ENCODE measurements around the gene PDZRN3.

The PDZRN3 gene

DNA sequence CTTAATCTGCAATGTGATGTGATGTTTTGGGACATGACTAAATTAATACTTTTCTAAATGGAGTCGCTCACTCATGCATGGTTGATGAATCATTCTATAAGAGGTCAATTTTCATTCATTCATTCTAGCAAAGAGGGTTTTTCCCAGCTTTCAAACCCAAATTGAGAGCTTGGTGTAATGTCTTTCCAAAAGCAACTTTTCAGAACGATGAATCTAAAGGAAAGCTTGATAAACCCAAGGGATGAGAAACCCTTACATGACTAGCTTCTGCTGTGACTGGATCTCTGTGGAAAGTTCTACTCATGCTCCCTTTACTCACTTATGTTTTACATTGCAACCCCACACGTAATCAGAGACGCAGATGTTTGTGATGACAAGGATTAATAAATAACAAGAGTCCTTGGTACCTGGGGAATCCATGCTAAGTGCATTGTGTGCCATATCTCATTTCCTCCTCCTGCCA is 47.7 kb downstream of the PDZRN3 start:
- TF ChIP-seq POLR2AphosphoS5 (IDR thresholded peaks at IDR 0.05; ENCODE audit: low read depth): no peak
- no peak for TF ChIP-seq REST (IDR thresholded peaks at IDR 0.05; ENCODE audit: insufficient replicate concordance, low read depth)
- no peak for TF ChIP-seq SPI1 (IDR thresholded peaks at IDR 0.05; ENCODE audit: borderline replicate concordance, low read depth)
- TF ChIP-seq, protein P1, sequence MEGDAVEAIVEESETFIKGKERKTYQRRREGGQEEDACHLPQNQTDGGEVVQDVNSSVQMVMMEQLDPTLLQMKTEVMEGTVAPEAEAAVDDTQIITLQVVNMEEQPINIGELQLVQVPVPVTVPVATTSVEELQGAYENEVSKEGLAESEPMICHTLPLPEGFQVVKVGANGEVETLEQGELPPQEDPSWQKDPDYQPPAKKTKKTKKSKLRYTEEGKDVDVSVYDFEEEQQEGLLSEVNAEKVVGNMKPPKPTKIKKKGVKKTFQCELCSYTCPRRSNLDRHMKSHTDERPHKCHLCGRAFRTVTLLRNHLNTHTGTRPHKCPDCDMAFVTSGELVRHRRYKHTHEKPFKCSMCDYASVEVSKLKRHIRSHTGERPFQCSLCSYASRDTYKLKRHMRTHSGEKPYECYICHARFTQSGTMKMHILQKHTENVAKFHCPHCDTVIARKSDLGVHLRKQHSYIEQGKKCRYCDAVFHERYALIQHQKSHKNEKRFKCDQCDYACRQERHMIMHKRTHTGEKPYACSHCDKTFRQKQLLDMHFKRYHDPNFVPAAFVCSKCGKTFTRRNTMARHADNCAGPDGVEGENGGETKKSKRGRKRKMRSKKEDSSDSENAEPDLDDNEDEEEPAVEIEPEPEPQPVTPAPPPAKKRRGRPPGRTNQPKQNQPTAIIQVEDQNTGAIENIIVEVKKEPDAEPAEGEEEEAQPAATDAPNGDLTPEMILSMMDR (IDR thresholded peaks at IDR 0.05; ENCODE audit: insufficient read depth, low read length): no peak
- TF ChIP-seq GABPA (IDR thresholded peaks at IDR 0.05; ENCODE audit: low read depth): no peak

GRCh38 chr3:73575953-73576352 is 48.8 kb downstream of the PDZRN3 start:
- Histone ChIP-seq H3K27ac (replicated peaks) (no peak overlapping the region), H3K27me3 (ENCODE audit: insufficient read depth, poor library complexity, severe bottlenecking) (peaks cover 17% of the 10 kb centered on the region), H3K4me3 (replicated peaks; ENCODE audit: insufficient read depth, low read length) (no peak overlapping the region)
- TF ChIP-seq POLR2AphosphoS5 (IDR thresholded peaks at IDR 0.05; ENCODE audit: low read depth) (no peak), GABPA (IDR thresholded peaks at IDR 0.05; ENCODE audit: low read depth) (no peak), SPI1 (IDR thresholded peaks at IDR 0.05; ENCODE audit: borderline replicate concordance, low read depth) (no peak), REST (IDR thresholded peaks at IDR 0.05; ENCODE audit: insufficient replicate concordance, low read depth) (no peak)
- TF ChIP-seq, protein P1 (IDR thresholded peaks at IDR 0.05; ENCODE audit: insufficient read depth, low read length): no peak
- DNase-seq (ENCODE audit: low read depth in 1 of 2, low spot score in 1 of 2): no peak

More for the DNA sequence above, 47.7 kb downstream of the PDZRN3 start:
- Histone ChIP-seq H3K4me3 (replicated peaks; ENCODE audit: insufficient read depth, low read length) (no peak overlapping the region), H3K27me3 (ENCODE audit: insufficient read depth, poor library complexity, severe bottlenecking) (peaks cover 16% of the 10 kb centered on the region), H3K27ac (replicated peaks) (no peak overlapping the region)
- DNase-seq (ENCODE audit: low read depth in 1 of 2, low spot score in 1 of 2): no peak

DNA sequence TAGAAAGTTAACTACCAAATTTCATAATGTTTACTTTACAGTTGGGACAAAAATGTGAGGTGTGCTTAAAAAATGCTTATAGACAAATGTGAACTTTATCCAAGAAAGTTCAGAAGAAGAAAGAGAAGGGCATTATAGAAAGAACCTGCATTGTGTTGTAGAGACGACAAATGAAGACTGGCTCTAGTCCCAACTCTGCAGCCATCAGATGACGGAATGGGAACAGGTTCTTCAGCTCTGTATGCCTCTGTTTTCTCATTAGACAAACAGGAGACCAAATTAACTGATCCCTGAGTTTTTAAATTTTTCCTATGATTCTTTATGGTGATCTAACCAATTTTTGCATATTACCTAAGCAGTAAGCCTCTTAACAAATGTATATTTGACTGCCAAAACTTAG is 49.2 kb downstream of the PDZRN3 start:
- Histone ChIP-seq H3K27me3 (ENCODE audit: insufficient read depth, poor library complexity, severe bottlenecking) (peaks cover 16% of the 10 kb centered on the region), H3K27ac (replicated peaks) (no peak overlapping the region), H3K4me3 (replicated peaks; ENCODE audit: insufficient read depth, low read length) (no peak overlapping the region)
- no peak for DNase-seq (ENCODE audit: low read depth in 1 of 2, low spot score in 1 of 2)
- TF ChIP-seq, protein P1 (IDR thresholded peaks at IDR 0.05; ENCODE audit: insufficient read depth, low read length): no peak
- TF ChIP-seq REST (IDR thresholded peaks at IDR 0.05; ENCODE audit: insufficient replicate concordance, low read depth): no peak
- TF ChIP-seq SPI1 (IDR thresholded peaks at IDR 0.05; ENCODE audit: borderline replicate concordance, low read depth): no peak
- TF ChIP-seq POLR2AphosphoS5 (IDR thresholded peaks at IDR 0.05; ENCODE audit: low read depth): no peak
- TF ChIP-seq GABPA (IDR thresholded peaks at IDR 0.05; ENCODE audit: low read depth): no peak
